ENCODE results near the gene CFL1. TPM values are rescaled to one million over a fixed set of nuclear protein-coding genes. Genes with fewer than 3 reads are reported as not detected.

Gene CFL1
- total RNA-seq, 4 donors from 2014 or later: 485 to 798 (median 586) TPM

DNA sequence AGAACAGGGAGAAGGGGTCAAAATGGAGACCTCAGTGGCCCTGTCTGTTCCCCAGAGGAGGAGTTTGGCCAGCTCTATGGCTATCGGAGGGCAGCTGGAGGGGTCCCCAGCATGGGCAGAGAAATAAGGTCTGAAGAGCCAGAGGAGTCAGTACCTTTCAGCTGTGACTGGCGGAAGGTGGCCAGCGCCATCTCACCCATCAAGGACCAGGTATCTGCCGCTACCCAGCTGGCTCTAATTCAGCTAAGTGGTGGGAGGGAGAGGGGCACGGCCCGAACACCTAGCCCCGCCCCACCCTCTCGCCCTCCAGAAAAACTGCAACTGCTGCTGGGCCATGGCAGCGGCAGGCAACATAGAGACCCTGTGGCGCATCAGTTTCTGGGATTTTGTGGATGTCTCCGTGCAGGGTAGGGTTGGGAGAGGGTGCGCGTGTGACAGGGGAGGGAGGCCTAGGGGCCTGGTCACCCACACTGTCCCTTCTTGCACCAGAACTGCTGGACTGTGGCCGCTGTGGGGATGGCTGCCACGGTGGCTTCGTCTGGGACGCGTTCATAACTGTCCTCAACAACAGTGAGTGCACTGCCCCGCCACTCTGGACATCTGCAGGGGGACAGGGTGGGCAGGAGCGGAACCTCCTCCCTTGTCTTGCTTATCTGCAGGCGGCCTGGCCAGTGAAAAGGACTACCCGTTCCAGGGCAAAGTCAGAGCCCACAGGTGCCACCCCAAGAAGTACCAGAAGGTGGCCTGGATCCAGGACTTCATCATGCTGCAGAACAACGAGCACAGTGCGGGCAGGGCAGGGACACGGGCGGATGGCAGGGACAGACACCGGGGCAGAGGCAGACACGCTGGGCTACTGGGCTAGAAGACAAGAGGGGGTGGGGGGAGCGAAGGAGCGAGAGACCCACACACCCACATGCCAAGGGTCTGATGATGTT is 24.4 kb upstream of the CFL1 start:
- DNase-seq (ENCODE audit: low spot score) (no peak), ATAC-seq (ENCODE audit: low FRiP score) (no peak)
- TF ChIP-seq CTCF (IDR thresholded peaks at IDR 0.05): no peak

DNA sequence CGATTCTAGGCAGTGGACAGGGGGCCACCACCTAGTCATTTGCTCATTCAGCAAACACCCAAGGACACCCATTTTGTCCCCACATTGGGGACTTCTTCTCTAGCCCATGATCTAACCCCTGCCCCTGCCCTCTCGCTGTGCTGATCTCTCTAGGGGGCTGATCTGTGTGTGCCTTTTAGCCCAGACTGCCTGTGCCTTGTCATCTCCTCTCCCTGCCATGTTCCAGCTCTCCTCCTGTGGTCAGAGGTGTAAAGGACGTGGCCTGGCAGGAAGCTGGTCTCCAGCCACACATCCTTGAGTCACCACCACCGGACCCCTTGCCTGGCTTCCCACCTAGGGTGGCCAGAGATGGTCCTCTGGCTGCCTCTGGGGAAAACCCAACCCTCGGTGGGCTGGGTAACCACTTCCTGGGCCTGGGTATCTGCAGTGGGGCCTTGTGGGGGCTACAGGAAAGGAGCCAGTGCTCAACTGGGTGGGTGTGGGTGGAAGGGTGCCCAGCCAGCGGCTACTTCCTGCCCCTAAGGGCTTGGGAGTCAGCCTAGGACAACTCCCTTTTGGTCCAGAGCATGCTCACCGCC is 23.0 kb upstream of the CFL1 start:
- ATAC-seq (ENCODE audit: low FRiP score) (no peak), DNase-seq (ENCODE audit: low spot score) (no peak)
- no peak for TF ChIP-seq CTCF (IDR thresholded peaks at IDR 0.05)

- no peak for DNase-seq (ENCODE audit: low spot score)
- no peak for TF ChIP-seq CTCF (IDR thresholded peaks at IDR 0.05)
These were observed 22.0 kb upstream of the CFL1 start for GRCh38 chr11:65880027-65880426.

DNA sequence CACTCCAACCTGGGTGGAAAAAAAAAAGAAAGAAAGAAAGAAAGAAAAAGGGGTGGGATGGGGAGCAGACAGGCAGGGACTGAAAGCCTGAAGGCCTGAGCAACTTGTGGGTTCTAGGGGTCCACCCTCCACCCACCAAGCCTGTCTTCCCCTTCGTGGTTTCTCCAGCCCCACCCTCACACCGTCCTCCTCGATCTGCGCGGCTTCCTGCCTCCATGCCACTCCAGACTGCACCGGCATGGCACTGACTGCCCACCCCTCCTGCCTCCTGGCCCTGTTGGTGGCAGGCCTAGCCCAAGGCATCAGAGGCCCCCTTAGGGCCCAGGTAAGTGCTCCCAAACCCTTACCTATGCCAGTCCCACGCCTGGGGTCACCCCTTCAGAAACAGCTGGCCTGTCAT is 21.6 kb upstream of the CFL1 start, which contains the start of gene CTSW:
Gene CTSW (plus strand): TSS at position 221 of the 400 bp plus-strand sequence. CDS start 18 bp downstream, at position 239.
- DNase-seq (ENCODE audit: low spot score) (no peak), ATAC-seq (ENCODE audit: low FRiP score) (no peak)
- TF ChIP-seq CTCF (IDR thresholded peaks at IDR 0.05): no peak

More at GRCh38 chr11:65880027-65880426, 22.0 kb upstream of the CFL1 start:
- no peak for ATAC-seq (ENCODE audit: low FRiP score)

- peak; percentile 87 for ATAC-seq (ENCODE audit: low FRiP score)
- no peak for TF ChIP-seq CTCF (IDR thresholded peaks at IDR 0.05)
- DNase-seq (ENCODE audit: low spot score): peak; percentile 91
These were observed 15.6 kb upstream of the CFL1 start for GRCh38 chr11:65873318-65874156.

GRCh38 chr11:65872586-65873317 is 14.8 kb upstream of the CFL1 start, which contains the start of gene EFEMP2:
Gene EFEMP2, minus strand, starts transcription at chr11:65872800. Its CDS starts 446 bp downstream, at chr11:65872354.
- no peak for TF ChIP-seq CTCF (IDR thresholded peaks at IDR 0.05)
- peak; percentile 16 for ATAC-seq (ENCODE audit: low FRiP score)
- DNase-seq (ENCODE audit: low spot score): no peak

Data from omental fat pad (tissue), 4 donors.